ENCODE results near the gene GMDS.

GRCh38 chr6:1618311-1619097, 626.9 kb downstream of the GMDS start:
- TF ChIP-seq POLR2A (IDR thresholded peaks at IDR 0.05) (no peak), CTCF (IDR thresholded peaks at IDR 0.05) (no peak)

Data from heart left ventricle (tissue), 13 donors.